Thyroid gland (tissue), 4 donors: ENCODE results near the gene OR10V1.

Source experiments
- CTCF ChIP-seq, 6 experiments: fragments of 200-600 bp in 3 of 6; fragments of 450-650 bp in 3 of 6; sonication (generic) in 3 of 6; IDR thresholded peaks; one replicate each; pipeline ENCODE4 v1.5.1; 2016 to 2019; ENCODE audit warnings: antibody characterized with exemption in 6 of 6, mild to moderate bottlenecking in 2 of 6, inconsistent platforms in 1 of 6, moderate library complexity in 1 of 6
- POLR2A ChIP-seq, 2 donors: fragments of 450-650 bp; IDR thresholded peaks; one replicate each; pipeline ENCODE4 v1.6.1; 2017; ENCODE audit warnings: antibody characterized with exemption in 2 of 2, mild to moderate bottlenecking in 2 of 2, moderate library complexity in 1 of 2

- TF ChIP-seq POLR2A (IDR thresholded peaks at IDR 0.05): no peak
- TF ChIP-seq CTCF (IDR thresholded peaks at IDR 0.05): no peak
Measured at GRCh38 chr11:59673291-59673690, 40.4 kb downstream of the OR10V1 start.
